HL-60/S4 (cell line): ENCODE data around the gene MAP7D3.

ENCODE experiments used
- in situ Hi-C: fragments of 300-500 bp; cut with MboI; formaldehyde crosslinking; loops from 2 replicates; pipeline ENCODE4 v1.14.3; 2022; ENCODE audit warnings: low sequenced_read_pairs

Gene MAP7D3

DNA sequence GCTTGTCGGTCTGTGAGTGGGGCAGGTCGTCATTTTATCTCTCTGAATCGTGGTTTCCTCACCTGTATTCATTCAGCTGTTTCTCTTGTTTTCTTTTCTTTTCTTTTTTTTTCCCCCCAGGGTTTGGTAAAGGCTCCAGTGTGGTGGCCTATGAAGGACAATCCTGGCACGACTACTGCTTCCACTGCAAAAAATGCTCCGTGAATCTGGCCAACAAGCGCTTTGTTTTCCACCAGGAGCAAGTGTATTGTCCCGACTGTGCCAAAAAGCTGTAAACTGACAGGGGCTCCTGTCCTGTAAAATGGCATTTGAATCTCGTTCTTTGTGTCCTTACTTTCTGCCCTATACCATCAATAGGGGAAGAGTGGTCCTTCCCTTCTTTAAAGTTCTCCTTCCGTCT lies 41.4 kb downstream of the MAP7D3 start:
- in situ Hi-C loops = no loop called here

DNA sequence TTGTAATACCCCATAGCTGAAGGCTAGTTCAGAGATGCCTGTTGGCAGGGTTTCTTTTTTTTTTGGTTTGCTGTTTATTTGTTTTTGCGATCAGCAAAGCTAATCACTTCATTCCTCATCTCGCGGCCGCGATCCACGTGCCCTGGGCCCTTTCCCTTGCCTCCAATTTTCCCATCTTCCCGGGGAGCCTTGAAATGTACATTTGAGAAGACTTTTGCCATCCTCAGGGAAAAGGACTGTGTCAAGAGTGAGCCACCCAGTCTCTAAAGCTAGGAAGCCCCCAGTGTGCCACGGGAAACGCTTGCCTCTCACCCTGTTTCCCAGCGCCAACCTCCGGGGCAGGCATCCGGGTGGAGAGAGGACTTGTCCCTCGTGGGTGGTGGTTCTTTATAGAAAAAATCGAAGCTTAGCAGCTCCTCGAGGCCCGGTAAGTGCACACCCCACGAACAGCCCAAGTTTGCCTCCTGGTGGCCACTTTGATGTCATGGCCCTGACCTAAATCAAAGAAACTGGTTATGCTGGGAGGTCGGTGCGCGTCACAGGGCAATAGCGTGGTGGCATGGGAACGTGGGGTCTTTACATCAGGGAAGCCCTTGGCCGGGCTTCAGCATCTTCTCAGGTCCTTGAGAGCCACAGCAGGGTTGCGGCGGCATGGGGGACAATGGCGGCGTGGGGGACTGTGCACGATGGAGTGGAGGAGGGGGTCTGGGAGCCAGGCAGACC lies 42.0 kb downstream of the MAP7D3 start:
- in situ Hi-C loops = no loop called here

DNA sequence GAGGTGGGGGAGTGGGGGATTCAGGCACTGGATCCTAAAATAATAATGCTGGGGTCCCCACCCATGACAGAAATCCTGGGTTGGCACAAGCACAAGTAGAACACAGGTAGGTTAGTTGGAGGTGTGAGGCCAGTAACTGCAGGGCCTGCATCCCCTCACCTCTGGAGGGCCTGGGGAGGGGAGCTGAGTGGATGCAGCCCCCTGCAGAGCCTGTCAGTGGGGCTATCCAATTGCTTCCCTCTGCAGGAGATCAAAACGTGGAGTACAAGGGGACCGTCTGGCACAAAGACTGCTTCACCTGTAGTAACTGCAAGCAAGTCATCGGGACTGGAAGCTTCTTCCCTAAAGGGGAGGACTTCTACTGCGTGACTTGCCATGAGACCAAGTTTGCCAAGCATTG lies 43.7 kb downstream of the MAP7D3 start:
- in situ Hi-C loops = no loop called here

DNA sequence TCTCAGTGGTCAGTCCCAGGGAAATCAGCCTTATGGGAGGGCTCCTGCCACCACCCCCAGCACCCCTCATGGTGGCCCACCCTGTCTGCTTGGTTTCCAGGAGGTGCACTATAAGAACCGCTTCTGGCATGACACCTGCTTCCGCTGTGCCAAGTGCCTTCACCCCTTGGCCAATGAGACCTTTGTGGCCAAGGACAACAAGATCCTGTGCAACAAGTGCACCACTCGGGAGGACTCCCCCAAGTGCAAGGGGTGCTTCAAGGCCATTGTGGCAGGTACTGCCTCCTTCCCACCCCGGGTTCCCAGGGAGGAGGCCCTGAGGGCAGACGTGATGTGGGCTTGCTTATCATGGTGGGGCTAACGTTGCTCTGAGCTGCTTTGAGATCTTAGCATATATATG lies 44.3 kb downstream of the MAP7D3 start:
- in situ Hi-C loops = no loop called here

DNA sequence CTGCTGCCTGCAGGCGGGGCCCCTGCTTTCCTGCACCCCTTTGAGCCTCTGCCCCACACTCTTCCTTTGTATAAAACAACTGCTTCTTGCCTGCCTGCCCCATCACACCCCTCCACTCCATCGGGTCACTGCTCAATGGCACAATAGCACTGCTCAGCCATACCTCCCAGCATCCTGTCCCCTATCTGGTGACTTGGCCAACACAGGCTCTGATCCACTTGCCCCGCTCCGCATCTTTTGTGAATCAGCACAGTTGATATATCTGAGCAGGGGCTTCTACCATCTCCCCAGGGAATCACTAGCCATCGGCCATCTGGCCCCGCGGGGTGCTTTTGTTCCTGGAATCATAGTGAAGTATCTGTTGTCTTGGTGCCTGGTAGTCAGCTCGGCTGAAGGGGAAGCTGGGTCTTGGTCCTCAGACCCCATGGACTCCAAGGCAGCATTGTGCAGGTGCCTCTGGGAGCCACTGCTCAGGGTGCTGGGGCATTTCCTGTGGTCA lies 45.3 kb downstream of the MAP7D3 start:
- in situ Hi-C loops = no loop called here

DNA sequence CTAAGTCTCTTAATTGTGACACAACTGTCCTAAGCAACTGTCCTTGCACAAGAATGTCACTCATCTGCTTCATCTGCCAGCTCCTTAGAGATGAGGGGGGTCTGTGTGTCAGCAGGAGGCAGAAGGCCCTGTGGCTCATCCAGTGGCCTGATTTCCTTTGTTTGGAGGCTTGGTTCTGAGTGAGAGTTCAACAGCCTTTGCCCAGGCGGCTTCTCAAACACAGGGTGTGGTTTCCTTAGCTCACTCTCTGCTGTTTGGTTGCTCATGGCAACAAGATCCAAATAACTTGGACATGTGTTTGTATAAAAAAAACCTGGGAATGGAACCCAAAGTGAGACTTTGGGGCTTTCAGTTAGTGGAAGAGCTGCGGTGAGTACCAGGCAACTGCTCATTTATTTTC lies 46.6 kb downstream of the MAP7D3 start:
- in situ Hi-C loops = no loop called here

DNA sequence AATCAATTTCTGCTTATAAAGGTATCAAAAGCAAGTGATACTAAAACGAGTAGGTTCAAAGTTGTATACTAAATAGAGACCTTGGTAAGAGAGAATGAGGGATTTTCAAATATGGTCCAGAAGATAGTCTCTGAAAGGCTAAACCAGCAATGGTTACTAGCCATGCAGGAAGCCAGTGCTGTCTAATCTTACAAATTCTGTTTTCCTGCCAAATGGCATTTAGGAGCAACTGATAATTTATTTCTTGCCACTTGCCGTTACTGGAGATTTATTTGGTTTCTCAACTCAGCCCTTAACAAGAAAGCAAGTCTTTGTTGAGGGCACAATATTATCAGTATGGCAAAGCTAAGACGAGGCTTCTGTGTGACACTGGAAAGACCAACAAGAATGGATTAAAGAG lies 47.2 kb downstream of the MAP7D3 start:
- in situ Hi-C loops = no loop called here

DNA sequence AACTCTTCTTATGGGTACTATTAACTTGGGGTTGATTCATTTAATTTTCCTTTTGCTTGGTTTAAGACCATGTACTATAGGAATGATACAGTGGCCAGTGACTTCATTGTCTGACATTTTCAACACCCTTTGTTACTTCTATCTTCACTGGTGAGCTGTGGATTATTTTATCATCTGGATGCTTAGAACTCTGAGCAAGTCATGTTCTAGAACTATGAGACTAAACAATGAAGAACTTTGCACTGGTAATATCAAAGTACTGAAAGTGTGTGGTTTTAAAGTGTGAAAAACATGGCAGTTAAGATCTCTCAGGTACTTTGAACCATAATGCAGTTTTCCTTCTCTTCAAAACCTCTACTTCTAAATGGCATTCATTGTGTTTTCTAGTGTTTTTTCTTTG lies 47.8 kb downstream of the MAP7D3 start:
- in situ Hi-C loops = no loop called here

DNA sequence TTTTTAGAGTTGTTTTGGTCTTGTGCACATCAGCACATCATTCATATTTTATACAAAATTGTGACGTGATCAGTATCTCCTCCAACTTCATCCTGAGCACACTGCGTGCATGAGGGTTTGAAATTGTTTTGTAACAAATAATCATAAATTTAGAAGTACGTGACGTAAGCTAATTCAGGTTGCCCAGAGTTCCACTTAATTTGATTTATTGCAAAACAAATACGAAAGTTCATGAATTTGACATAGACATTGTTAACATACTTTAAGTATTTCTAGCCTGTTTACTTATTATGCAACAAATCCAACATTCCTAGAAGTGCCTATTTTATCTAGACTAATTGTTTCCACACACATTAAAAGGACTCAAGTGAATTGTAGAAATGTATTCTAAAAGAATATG lies 48.3 kb downstream of the MAP7D3 start:
- in situ Hi-C loops = no loop called here

DNA sequence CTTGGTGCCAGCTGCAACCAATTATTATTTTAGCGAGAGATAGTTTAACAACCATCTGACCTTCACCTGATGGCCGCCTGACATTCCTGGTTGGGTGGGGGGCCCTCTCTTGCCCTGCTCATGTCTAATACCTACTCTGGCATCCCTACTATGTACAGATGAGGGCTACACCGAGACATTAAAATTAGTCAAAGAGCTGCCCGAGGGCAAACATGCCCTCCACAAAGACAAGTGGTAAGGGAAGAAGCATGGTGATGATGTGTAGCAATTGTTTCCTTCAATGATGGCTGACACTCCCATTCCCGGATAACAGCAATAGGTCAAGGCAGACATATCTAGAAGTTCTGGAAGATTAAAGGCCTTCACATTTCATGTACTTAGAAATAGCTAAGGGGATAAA lies 49.6 kb downstream of the MAP7D3 start:
- in situ Hi-C loops = no loop called here

DNA sequence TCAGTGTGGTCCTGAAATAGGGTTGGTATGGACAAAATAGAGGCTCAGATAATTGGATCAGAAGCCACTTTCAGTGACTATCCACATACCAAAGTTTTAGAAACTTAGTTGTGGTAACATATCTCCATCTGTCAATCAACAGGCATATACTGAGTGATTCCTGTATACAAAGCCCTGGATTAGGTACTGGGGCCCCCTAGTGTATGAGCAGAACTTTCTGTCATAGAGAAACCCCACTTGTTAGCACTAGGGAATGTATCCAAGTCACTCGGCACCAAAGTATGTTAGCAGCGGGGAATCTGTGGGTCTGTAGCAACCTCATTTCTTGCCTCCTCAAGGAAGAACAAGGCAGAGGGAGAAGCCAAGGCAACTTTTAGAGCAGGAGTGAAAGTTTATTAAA lies 50.7 kb downstream of the MAP7D3 start:
- in situ Hi-C loops = no loop called here

DNA sequence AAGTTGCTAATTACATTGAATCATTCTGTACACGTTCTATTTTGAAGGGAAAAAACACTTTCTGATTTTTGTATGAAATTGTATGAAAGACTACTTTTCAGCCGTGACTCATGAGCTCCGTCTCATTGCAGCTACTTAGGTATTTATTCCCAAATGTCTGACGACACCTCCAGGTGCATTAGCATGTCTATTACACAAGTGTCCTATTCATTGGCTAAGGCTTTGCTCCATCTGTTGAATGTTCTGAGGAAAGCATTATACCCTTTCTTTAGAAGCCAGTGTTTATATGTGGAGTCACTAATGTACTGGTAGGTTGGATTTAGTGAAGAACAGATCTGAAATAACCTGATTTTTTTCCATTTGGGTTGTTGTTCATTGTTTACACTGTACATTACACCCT lies 51.8 kb downstream of the MAP7D3 start:
- in situ Hi-C loops = no loop called here

DNA sequence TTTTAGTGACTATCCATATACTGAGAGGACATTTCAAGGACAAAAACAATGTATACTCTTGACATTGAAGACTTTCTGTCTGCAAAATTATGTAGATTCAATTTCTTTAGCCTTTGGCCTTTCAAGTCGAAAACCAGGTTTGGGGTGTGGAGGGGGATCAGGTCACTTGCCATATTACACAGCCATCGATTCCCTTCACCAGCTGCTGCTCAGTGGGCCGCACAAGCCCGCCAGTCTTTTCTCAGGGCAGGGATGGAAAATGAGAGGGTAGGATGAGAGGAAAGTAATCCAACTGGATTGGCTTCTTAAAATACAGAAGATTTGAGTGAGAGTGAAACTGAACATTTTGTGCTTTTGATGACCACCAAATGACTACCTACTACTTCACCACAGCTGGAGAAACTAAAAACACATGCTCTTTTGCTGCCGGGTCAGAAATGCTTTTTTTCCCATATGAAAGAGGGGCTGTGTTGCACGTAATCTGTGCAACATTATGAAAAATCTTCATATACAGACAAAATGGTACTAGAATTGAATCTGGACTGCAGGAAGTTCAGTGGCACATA lies 52.4 kb downstream of the MAP7D3 start:
- in situ Hi-C loops = no loop called here

DNA sequence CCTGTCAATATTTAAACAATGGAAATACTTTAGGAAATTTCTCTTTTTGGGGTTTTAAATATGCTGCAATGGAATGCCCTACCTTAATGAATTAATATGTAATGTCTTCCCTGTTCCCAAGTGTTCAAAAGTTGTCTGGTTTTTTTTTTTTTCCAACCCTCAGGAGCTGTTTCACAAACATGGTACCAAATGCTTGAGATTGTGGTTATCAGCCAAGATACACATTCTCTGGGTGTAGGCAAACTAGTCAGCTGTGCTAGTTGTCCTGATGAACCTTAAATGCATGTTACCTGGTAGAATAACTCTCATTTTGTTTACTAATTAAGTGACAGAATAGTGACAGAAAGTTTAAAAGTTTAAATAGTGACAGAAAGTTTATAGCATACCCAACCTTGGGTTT lies 53.2 kb downstream of the MAP7D3 start:
- in situ Hi-C loops = no loop called here

DNA sequence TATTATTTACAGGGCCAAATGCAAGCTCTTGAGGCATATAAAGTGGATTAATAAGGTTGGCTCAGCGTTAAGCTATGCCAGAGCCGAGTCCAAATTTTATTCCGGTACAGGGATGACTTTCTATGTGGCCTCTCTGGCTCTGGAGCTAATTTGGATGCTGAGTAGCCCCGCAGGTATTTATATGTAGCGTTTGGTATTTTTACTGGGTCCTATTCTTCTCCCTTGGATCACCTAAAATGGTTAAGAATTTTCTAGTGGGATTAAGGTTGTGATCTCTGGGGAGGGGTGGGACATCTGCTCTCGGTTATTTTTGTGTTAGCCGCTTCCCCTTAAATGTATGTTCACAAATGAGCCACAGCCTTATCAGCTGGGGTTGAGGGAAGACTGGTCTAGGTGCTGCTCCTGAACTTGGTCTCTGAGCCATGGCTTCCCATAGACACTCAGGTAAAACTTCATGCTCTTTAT lies 54.5 kb downstream of the MAP7D3 start:
- in situ Hi-C loops = no loop called here

DNA sequence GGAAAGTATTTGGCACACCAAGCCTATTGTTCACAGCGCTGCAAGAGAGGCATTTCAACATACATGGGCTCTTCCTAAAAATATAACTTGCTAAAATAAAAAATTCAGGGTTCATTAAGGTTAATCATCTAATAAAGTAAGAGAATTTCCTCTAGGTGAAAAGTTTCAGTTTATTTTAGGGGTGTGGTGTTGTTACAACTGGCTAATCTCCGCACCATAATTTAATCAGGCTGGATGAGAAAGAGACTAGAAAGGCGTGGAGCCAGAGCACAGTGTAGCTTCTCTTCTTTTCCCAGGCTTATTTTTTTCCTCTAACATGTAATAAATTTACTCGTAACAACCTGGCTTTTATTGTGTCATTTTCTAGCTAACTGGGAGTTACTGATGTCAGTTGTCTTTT lies 56.0 kb downstream of the MAP7D3 start:
- in situ Hi-C loops = no loop called here

DNA sequence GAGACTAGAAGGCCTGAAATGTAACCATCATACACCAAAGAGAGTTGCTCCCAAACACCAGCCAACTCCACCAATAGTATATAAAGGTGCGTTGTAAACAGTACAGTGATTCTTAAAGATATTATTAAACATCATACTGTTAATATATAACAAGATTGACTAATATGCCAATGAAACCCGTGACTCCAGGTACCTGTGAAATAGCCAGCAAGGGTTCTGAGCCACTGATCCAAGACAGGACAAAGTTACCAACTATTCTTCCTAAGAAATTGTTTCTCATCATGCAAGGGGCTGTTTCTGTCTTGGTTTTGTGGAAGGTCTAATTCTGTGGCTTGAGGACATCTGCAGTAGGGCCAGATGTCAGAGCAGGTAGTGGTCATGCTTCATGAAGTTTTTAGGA lies 56.7 kb downstream of the MAP7D3 start:
- in situ Hi-C loops = no loop called here

DNA sequence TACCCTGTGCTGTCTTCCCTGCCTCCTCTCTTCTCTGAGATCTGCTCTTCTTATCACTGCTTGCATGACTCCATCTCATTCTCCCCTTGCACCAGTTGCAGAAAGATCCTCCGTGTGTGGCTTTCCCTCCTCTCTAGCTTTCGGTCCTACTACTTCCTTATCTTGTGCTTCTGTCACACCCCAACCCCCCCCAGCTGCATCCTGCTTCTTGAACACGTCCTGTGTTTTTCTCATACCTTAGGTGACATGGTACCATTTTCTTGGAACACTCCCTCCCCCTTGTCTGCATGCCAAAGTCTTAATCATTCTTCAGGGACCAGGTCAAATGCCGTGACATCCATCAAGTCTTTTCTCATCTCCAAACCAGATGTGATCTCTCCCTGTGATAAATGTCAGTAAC lies 57.4 kb downstream of the MAP7D3 start:
- in situ Hi-C loops = no loop called here

DNA sequence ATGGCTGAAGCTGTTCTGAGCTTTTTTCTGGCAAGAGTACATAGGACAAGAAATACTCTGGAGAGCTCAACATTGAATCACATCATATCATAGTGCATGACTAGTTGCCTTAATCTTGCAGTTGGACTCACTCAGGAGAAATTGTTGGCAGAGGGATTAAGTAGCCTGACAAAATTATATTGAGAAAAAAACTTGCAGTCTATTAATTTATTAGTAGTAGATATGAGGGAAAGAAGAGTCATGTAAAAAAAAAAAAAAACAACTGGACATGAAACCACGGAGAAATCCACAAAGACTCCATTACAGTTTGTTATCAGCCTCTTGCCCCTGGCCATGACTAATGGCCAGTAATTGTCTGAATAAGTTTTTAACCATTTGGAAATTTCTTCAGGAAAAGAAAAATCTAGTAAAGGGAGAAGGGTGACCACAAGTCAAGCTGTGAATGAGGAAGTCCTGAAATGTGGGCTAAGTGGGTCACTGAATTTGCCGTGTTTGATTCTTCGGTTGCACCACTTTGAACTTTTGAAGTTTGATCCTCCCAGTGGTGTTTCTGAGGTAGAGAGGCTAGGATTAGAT lies 58.3 kb downstream of the MAP7D3 start:
- in situ Hi-C loops = no loop called here

DNA sequence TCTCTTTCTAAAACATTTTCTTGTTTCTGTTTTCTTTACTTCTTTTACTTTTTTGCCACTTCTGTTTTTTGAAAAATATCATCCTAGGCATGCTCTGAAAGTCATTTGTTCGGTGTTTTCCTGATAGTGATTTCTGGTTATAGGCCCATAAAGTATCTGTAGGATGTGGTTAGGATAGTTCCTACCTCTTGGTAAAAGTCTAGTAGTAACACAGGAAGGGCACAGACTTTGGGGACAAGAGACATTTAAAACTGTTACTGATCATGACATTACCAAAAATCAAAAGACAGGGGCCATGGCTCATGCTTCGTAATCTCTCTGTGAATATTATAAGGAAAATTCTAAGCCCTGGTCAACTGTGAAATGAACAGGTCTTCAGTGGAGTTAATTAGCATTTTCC lies 59.1 kb downstream of the MAP7D3 start:
- in situ Hi-C loops = no loop called here

DNA sequence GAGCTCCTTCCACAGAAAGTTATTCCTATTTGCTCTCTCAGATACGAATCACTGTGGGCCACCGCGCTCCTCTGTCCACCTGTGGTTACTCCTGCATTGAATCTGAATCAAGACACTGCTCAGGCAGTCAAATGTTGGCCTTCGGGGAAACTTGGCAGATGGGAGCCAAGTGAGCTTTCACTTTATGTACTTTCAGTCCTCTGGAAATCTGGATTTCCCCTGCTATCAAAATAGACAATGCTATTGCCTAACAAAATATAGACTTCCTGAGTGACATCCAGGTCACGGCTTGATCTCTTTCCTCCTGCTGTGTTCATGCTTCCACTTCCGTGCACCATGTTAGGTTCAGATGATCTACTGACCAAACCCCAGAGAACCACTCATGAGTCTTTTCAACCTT lies 60.0 kb downstream of the MAP7D3 start:
- in situ Hi-C loops = no loop called here

DNA sequence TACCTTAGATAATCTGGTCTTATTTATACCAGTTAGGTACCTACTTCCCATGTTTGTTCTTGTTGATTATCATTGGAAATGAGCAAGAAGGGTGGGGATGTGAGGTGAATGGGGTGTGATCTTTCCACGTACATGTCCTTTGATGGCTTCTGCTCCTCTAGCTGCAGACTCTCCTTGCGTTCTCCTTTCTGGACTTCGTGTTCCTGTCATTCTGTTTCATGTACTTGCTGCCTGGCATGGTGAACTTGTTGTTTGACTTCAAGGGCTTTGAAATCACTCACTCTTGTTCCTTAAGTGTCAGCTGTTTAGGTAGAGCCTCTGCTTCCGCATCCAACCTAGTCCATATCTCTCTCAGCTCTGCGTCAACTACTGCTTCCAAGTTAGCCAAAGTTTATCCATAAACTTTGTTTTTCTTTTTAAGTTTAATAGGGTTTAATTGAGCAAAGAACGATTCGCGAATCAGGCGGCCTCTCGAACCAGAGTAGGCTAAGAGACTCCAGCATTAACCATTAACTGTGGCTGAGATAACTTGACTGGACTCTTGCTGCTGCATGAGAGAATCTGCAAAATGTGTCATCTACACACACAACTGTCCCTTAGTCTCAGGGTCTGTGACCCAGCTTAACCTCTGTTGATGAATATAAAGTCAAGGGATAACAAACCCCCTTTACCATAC lies 61.0 kb downstream of the MAP7D3 start:
- in situ Hi-C loops = no loop called here
